HL-60/S4 (cell line): ENCODE data around the gene PDCD6IP.
"Not testable (repeated sequence)": the region's sequence is repeated elsewhere in the genome, so short reads cannot be mapped to it uniquely, and the experiment has no call there.

Experiments used
- in situ Hi-C: fragments of 300-500 bp; cut with MboI; formaldehyde crosslinking; loops from 2 replicates; pipeline ENCODE4 v1.14.3; 2022; ENCODE audit warnings: low sequenced_read_pairs

PDCD6IP gene

GRCh38 chr3:33840179-33840578 is 41.7 kb downstream of the PDCD6IP start:
- in situ Hi-C loops, result no loop called here

- in situ Hi-C loops, result no loop called here
Measured at GRCh38 chr3:33848624-33849347, 50.4 kb downstream of the PDCD6IP start.

GRCh38 chr3:33850599-33850998 is 52.2 kb downstream of the PDCD6IP start:
- in situ Hi-C loops, result not testable (repeated sequence)

GRCh38 chr3:33855407-33855806 is 57.0 kb downstream of the PDCD6IP start:
- in situ Hi-C loops, result not testable (repeated sequence)

GRCh38 chr3:33855884-33856546 is 57.6 kb downstream of the PDCD6IP start:
- in situ Hi-C loops, result no loop called here

- in situ Hi-C loops, result not testable (repeated sequence)
Measured at GRCh38 chr3:33857701-33858100, 59.3 kb downstream of the PDCD6IP start.

GRCh38 chr3:33858131-33858530 is 59.7 kb downstream of the PDCD6IP start:
- in situ Hi-C loops, result no loop called here

GRCh38 chr3:33860373-33861050 is 62.1 kb downstream of the PDCD6IP start:
- in situ Hi-C loops, result no loop called here

GRCh38 chr3:33865133-33865532 is 66.7 kb downstream of the PDCD6IP start:
- in situ Hi-C loops, result no loop called here

- in situ Hi-C loops, result no loop called here
Measured at GRCh38 chr3:33868309-33868708, 69.9 kb downstream of the PDCD6IP start.

- in situ Hi-C loops, result no loop called here
Measured at GRCh38 chr3:33869977-33870376, 71.5 kb downstream of the PDCD6IP start.

GRCh38 chr3:33874815-33875214 is 76.4 kb downstream of the PDCD6IP start:
- in situ Hi-C loops, result no loop called here

GRCh38 chr3:33875680-33876079 is 77.2 kb downstream of the PDCD6IP start:
- in situ Hi-C loops, result no loop called here

- in situ Hi-C loops, result no loop called here
Measured at GRCh38 chr3:33877187-33877586, 78.8 kb downstream of the PDCD6IP start.

GRCh38 chr3:33879540-33879939 is 81.1 kb downstream of the PDCD6IP start:
- in situ Hi-C loops, result no loop called here

- in situ Hi-C loops, result no loop called here
Measured at GRCh38 chr3:33881156-33882064, 83.0 kb downstream of the PDCD6IP start.

GRCh38 chr3:33882296-33882695 is 83.9 kb downstream of the PDCD6IP start:
- in situ Hi-C loops, result no loop called here

- in situ Hi-C loops, result no loop called here
Measured at GRCh38 chr3:33883538-33883950, 85.1 kb downstream of the PDCD6IP start.

- in situ Hi-C loops, result no loop called here
Measured at GRCh38 chr3:33883951-33884561, 85.6 kb downstream of the PDCD6IP start.

GRCh38 chr3:33884701-33885100 is 86.3 kb downstream of the PDCD6IP start:
- in situ Hi-C loops, result no loop called here
